GM12878 (cell line): ENCODE results near the gene RALGPS2. TPM values are rescaled to one million over a fixed set of nuclear protein-coding genes. Genes with fewer than 3 reads are reported as not detected.

Experiments used
- ATAC-seq: fragments of 200-7000 bp; cut with Tn5 transposase; 3 replicates; pipeline ENCODE4 v1.9.1; 2020; ENCODE audit warnings: mild to moderate bottlenecking, moderate library complexity
- BruUV-seq: library from RNA; stranded (reverse); fragments of 400-500 nt; replicated peaks from 2 replicates; lab custom pipeline; 2021; lab: Mats Ljungman, UMichigan
- CTCF ChIA-PET: fragments of 300-600 bp; sonication (Branson Sonifier 250); formaldehyde crosslinking; extraction: SDS; loops from one replicate; lab custom pipeline; 2021; ENCODE audit warnings: inconsistent platforms; lab: Yijun Ruan, JAX
- POLR2A ChIA-PET: fragments of 350-600 bp; formaldehyde crosslinking; extraction: SDS; loops from one replicate; lab custom pipeline; 2021; ENCODE audit warnings: inconsistent platforms; lab: Charles Lee
- RAD21 ChIA-PET: fragments of 300-600 bp; sonication (Branson Sonifier 250); formaldehyde crosslinking; loops from one replicate; lab custom pipeline; 2023; ENCODE audit warnings: antibody characterized with exemption; ENCODE audit not compliant: unreplicated experiment; lab: Charles Lee
- SMC1A ChIA-PET: fragments of 300-600 bp; sonication (Branson Sonifier 250); formaldehyde crosslinking; loops from one replicate; lab custom pipeline; 2023; ENCODE audit not compliant: unreplicated experiment, uncharacterized antibody; lab: Charles Lee
- DNase-seq: peaks from one replicate; pipeline ENCODE4 v3.0.0-alpha.2; 2011; ENCODE audit warnings: low read depth, low spot score
- FAIRE-seq: peaks from 3 replicates; lab custom pipeline; 2011; peaks lifted over from hg19 to GRCh38; lab: Jason Lieb, UNC
- H2AFZ ChIP-seq: 2 replicates; pipeline ENCODE4 v1.6.0; 2011; ENCODE audit warnings: low read depth, low read length, control low read depth; ENCODE audit not compliant: control insufficient read depth
- H3K27ac ChIP-seq: 2 replicates; pipeline ENCODE4 v1.5.1; 2011; ENCODE audit warnings: control low read depth; ENCODE audit not compliant: control insufficient read depth, insufficient read depth
- H3K27me3 ChIP-seq, 2 experiments: replicated peaks in 1 of 2; 2 replicates each; pipeline versions ENCODE4 v1.6.0 to v1.6.1; 2011; ENCODE audit warnings: low read length in 1 of 2; ENCODE audit not compliant: control insufficient read depth in 2 of 2, insufficient read depth in 2 of 2
- H3K36me3 ChIP-seq, 2 experiments: 2 replicates each; pipeline ENCODE4 v1.5.1; 2011; ENCODE audit warnings: low read length in 1 of 2; ENCODE audit not compliant: control insufficient read depth in 2 of 2, insufficient read depth in 2 of 2
- H3K4me1 ChIP-seq: 2 replicates; pipeline ENCODE4 v1.6.1; 2011; ENCODE audit warnings: mild to moderate bottlenecking, low read length, moderate library complexity, mixed read lengths; ENCODE audit not compliant: control insufficient read depth, insufficient read depth
- H3K4me2 ChIP-seq: 2 replicates; pipeline ENCODE4 v1.6.0; 2011; ENCODE audit warnings: control low read depth; ENCODE audit not compliant: control insufficient read depth, insufficient read depth
- H3K4me3 ChIP-seq: fragments of 200-600 bp; sonication (generic); 2 replicates; pipeline ENCODE4 v1.5.1; 2016
- H3K79me2 ChIP-seq: 2 replicates; pipeline ENCODE4 v1.6.0; 2011; ENCODE audit warnings: low read length; ENCODE audit not compliant: control insufficient read depth, insufficient read depth
- H3K9ac ChIP-seq: 2 replicates; pipeline ENCODE4 v1.8.0; 2011; ENCODE audit warnings: low read length, control low read depth, mixed read lengths; ENCODE audit not compliant: control insufficient read depth, insufficient read depth
- H3K9me3 ChIP-seq: replicated peaks from 3 replicates; pipeline ENCODE4 v1.5.1; 2011; ENCODE audit warnings: mild to moderate bottlenecking, low read length; ENCODE audit not compliant: control insufficient read depth, insufficient read depth
- H4K20me1 ChIP-seq: 2 replicates; pipeline ENCODE4 v1.6.0; 2011; ENCODE audit not compliant: control insufficient read depth, insufficient read depth
- CBFB ChIP-seq: IDR thresholded peaks from 2 replicates; pipeline ENCODE4 v1.6.1; 2016; ENCODE audit warnings: antibody characterized with exemption, low read depth
- DPF2 ChIP-seq: fragments of 450-650 bp; IDR thresholded peaks from 2 replicates; pipeline ENCODE4 v1.6.1; 2017; ENCODE audit warnings: mild to moderate bottlenecking
- FOXM1 ChIP-seq: IDR thresholded peaks from 2 replicates; pipeline ENCODE4 v1.6.1; 2012; ENCODE audit warnings: low read depth, mild to moderate bottlenecking, inconsistent platforms, low read length, moderate library complexity
- HDAC2 ChIP-seq: fragments of 200-600 bp; sonication (generic); IDR thresholded peaks from 2 replicates; pipeline ENCODE4 v1.6.1; 2017
- MEF2B ChIP-seq: fragments of 450-650 bp; IDR thresholded peaks from 2 replicates; pipeline ENCODE4 v1.6.1; 2018; ENCODE audit warnings: mild to moderate bottlenecking, moderate library complexity; ENCODE audit not compliant: partially characterized antibody, poor library complexity, severe bottlenecking
- SMARCA5 ChIP-seq: fragments of 450-650 bp; IDR thresholded peaks from 2 replicates; pipeline ENCODE4 v1.6.1; 2017; ENCODE audit warnings: mild to moderate bottlenecking
- SREBF2 ChIP-seq: IDR thresholded peaks from 2 replicates; pipeline ENCODE4 v1.6.1; 2012; ENCODE audit warnings: mild to moderate bottlenecking, low read length
- WGBS: methylation state at CpG from one replicate; pipeline ENCODE4 v1.1.6; 2016; ENCODE audit warnings: low lambda C conversion rate; ENCODE audit not compliant: insufficient replicate concordance, insufficient coverage; ENCODE audit errors: missing lambda C conversion rate; 5-methylcytosine and 5-hydroxymethylcytosine counted together
- in situ Hi-C: fragments of 300-500 bp; cut with MboI; formaldehyde crosslinking; loops from 9 replicates; pipeline ENCODE4 v1.14.3; 2018; ENCODE audit warnings: mixed read lengths
- intact Hi-C: fragments of 100-400 bp; cut with micrococcal nuclease; formaldehyde crosslinking; loops from one replicate; pipeline ENCODE4 v1.14.2; 2022; ENCODE audit not compliant: unreplicated experiment
- polyA plus RNA-seq, 11 experiments: library from polyadenylated mRNA; depleted of rRNA in 4 of 11; unstranded in 6 of 11; stranded (reverse) in 5 of 11; fragments of >200 nt; fragmentation: Nextera tagmentation in 4 of 11; fragmentation: Illumina TruSeq in 1 of 11; extraction: Ambion mirVana in 4 of 11; extraction: Trizol in 1 of 11; gene quantifications; 1 replicate in 1 of 11; 2 replicates in 10 of 11; pipeline versions ENCODE4 v1.2.1 to v1.2.3, GENCODE V29; 2011 to 2016; ENCODE audit warnings: inconsistent platforms in 2 of 11, missing spikeins in 2 of 11, low read depth in 1 of 11
- total RNA-seq, 4 experiments: library from RNA; depleted of rRNA in 3 of 4; stranded (reverse); fragments of >200 nt in 3 of 4; fragmentation: Illumina TruSeq in 1 of 4; extraction: Trizol in 1 of 4; gene quantifications; 2 replicates each; pipeline versions ENCODE4 v1.2.1 to v1.2.3, GENCODE V29; 2013 to 2021
- TF ChIP-seq, protein P1 (sequence below): IDR thresholded peaks from 2 replicates; pipeline ENCODE4 v1.6.1; 2012; ENCODE audit warnings: low read depth, low read length, improper control_type of control experiment

The RALGPS2 gene
- total and polyA plus RNA-seq, 10 of the 15 experiments (the other 5 are each of a cell fraction or from before 2014, with no cell fraction given), result 0.08 to 3.7 (median 0.50) TPM

GRCh38 chr1:178772952-178773351, 47.9 kb downstream of the RALGPS2 start:
- ChIA-PET POLR2A (interaction anchor here (0.6 kb wide), 2 partner anchors 25 to 237 kb away, joined by 3 read pairs; no protein-coding TSS in a partner anchor), CTCF (interaction anchor here (0.7 to 5.4 kb wide), 4 partner anchors 11 to 231 kb away, joined by 3 to 64 read pairs (median 19); no protein-coding TSS in a partner anchor), SMC1A (interaction anchor here (0.7 to 6.2 kb wide), 4 partner anchors 20 to 270 kb away, joined by 3 to 34 read pairs (median 3); no protein-coding TSS in a partner anchor), RAD21 (no interaction called here)
- Histone ChIP-seq H3K27me3 (no peaks in the 10 kb centered on the region), H3K9me3 (no peaks in the 10 kb centered on the region; the same call in 2 of the 3 replicates), H3K79me2 (no peaks in the 10 kb centered on the region), H2AFZ (no peak overlapping the region), H3K4me2 (no peak overlapping the region), H3K4me1 (no peaks in the 10 kb centered on the region), H3K36me3 (no peaks in the 10 kb centered on the region), H3K4me3 (no peak overlapping the region), H3K9ac (no peak overlapping the region), H3K27ac (no peak overlapping the region), H4K20me1 (no peaks in the 10 kb centered on the region)
- intact Hi-C loops, result no loop called here
- in situ Hi-C loops, result loop anchor here (5.0 to 25.0 kb wide), 3 partner anchors 229 to 589 kb away; partner anchors contain the start of gene AXDND1
- no TSS peak for BruUV-seq
- ATAC-seq (no peak), DNase-seq (no peak), FAIRE-seq (no peak)
- 57% methylated on average over 5 of the region's 5 CpGs for WGBS
- TF ChIP-seq, protein P1, sequence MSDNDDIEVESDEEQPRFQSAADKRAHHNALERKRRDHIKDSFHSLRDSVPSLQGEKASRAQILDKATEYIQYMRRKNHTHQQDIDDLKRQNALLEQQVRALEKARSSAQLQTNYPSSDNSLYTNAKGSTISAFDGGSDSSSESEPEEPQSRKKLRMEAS, result no peak
- TF ChIP-seq SMARCA5 (no peak), DPF2 (no peak), SREBF2 (no peak), MEF2B (no peak), CBFB (no peak), FOXM1 (no peak), HDAC2 (no peak)
